ENCODE measurements around the gene AGO1. TPM values are rescaled to one million over a fixed set of nuclear protein-coding genes. Genes with fewer than 3 reads are reported as not detected.

Gene AGO1
- total and polyA plus RNA-seq, 2 of the 8 experiments (the other 6 are each of a cell fraction or from before 2014, with no cell fraction given), result 15.1 to 73.7 TPM

DNA sequence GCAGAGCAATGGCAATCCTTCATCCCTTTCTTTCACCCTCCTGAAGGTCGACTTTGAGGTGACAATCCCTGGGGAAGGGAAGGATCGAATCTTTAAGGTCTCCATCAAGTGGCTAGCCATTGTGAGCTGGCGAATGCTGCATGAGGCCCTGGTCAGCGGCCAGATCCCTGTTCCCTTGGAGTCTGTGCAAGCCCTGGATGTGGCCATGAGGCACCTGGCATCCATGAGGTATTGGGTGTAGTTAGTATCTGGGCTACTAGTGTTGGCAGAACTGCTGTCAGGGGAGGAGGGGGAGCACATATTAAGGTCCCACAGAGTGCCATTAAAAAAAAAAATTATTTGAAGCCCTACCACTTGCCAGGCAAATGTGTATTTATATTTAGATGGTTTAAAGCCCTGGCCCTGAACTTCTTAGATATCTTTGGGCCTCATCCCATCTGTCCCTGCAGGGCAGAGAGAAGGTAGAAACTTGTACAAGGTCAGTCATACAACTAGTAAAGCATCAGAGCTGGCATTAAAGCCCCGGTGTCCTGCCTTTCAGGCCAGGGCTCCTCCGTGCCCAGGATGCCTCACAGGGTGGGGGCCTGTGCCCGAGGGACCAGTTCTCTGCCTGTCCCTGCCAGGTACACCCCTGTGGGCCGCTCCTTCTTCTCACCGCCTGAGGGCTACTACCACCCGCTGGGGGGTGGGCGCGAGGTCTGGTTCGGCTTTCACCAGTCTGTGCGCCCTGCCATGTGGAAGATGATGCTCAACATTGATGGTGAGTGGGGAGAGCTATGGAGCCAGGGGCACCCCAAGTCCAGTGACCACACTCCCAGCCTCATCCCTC is 10.3 kb downstream of the AGO1 start:
- no peak overlapping the region for H3K27ac ChIP-seq (ENCODE audit: low read depth, low read length)
- CTCF ChIA-PET (ENCODE audit: partially characterized antibody), result interaction anchor here (0.7 to 1.6 kb wide), 3 partner anchors 12 to 677 kb away, joined by 3 read pairs; no protein-coding TSS in a partner anchor
- H2BK15ac ChIP-seq (ENCODE audit: low read length), result no peak overlapping the region
- no peak overlapping the region for H3K4ac ChIP-seq (replicated peaks; ENCODE audit: insufficient read length, low read depth, low read length)
- H3K56ac ChIP-seq (replicated peaks; ENCODE audit: insufficient read length, low read depth, low read length), result no peak overlapping the region
- no peak for FAIRE-seq
- no peak for DNase-seq (ENCODE audit: low read depth in 1 of 2, low spot score in 2 of 2)
- H3K23me2 ChIP-seq (ENCODE audit: low read depth, low read length), result no peaks in the 10 kb centered on the region
- no peak overlapping the region for H3K9ac ChIP-seq (replicated peaks in 1 of 4; ENCODE audit: extremely low read depth in 1 of 4, low read depth in 3 of 4, low read length in 3 of 4)
- H3K14ac ChIP-seq (ENCODE audit: insufficient read length), result no peak overlapping the region
- H3K18ac ChIP-seq (ENCODE audit: extremely low read depth, low read length), result no peak overlapping the region
- H3K9me3 ChIP-seq (ENCODE audit: insufficient read depth in 2 of 2, low read depth in 1 of 2, low read length in 1 of 2), result no peaks in the 10 kb centered on the region
- no peaks in the 10 kb centered on the region for H3K4me1 ChIP-seq (replicated peaks in 1 of 4; ENCODE audit: control insufficient read depth in 3 of 4, insufficient read depth in 4 of 4, low read length in 3 of 4)
- H2BK12ac ChIP-seq (ENCODE audit: low read depth, low read length), result no peak overlapping the region
- peaks cover 0 to 7% of the 10 kb centered on the region in 2 experiments; a peak in 1 of 4 replicates for H3K79me2 ChIP-seq (ENCODE audit: control insufficient read depth in 1 of 2, insufficient read depth in 2 of 2, low read length in 2 of 2)
- H2AFZ ChIP-seq (ENCODE audit: low read length), result no peak overlapping the region
- 91% methylated on average over 13 of the region's 14 CpGs; no CpG with 5 or more reads in 1 of the 2 experiments for WGBS, 2 experiments (ENCODE audit: extremely low coverage in 1 of 2, insufficient coverage in 1 of 2, insufficient read length in 1 of 2, insufficient replicate concordance in 2 of 2, low coverage in 1 of 2, low lambda C conversion rate in 2 of 2, missing lambda C conversion rate in 1 of 2)
- H3K4me2 ChIP-seq (ENCODE audit: insufficient read depth in 1 of 2, low read depth in 2 of 2, low read length in 2 of 2), result no peak overlapping the region
- H2BK20ac ChIP-seq (ENCODE audit: low read length), result no peak overlapping the region
- H2AK5ac ChIP-seq (ENCODE audit: low read depth, low read length), result no peak overlapping the region
- no peak overlapping the region for H3K23ac ChIP-seq (ENCODE audit: insufficient read length)
- H4K5ac ChIP-seq (ENCODE audit: insufficient read length, low read depth, low read length), result no peak overlapping the region
- peaks cover 10 to 12% of the 10 kb centered on the region in 2 experiments for H4K20me1 ChIP-seq (replicated peaks in 1 of 2; ENCODE audit: control insufficient read depth in 1 of 2, insufficient read depth in 2 of 2, low read length in 2 of 2)
- no peak overlapping the region for H2BK120ac ChIP-seq (replicated peaks; ENCODE audit: low read depth, low read length)
- H4K8ac ChIP-seq (ENCODE audit: extremely low read depth, insufficient read depth, low read length), result no peak overlapping the region; the same call in 1 of the 2 replicates
- H3K4me3 ChIP-seq (ENCODE audit: extremely low read depth in 1 of 4, insufficient read depth in 2 of 4, low read depth in 3 of 4, low read length in 4 of 4), result no peak overlapping the region
- no peak overlapping the region for H4K91ac ChIP-seq (replicated peaks; ENCODE audit: insufficient read length, low read length)
- no peaks in the 10 kb centered on the region for H3K79me1 ChIP-seq (ENCODE audit: low read depth, low read length)
- peaks cover 8 to 62% (median 37%) of the 10 kb centered on the region in 4 experiments; a peak in 7 of 8 replicates for H3K36me3 ChIP-seq (ENCODE audit: control insufficient read depth in 2 of 4, insufficient read depth in 4 of 4, low read length in 3 of 4)
- H2BK5ac ChIP-seq (ENCODE audit: low read depth, low read length), result no peak overlapping the region
- H3K27me3 ChIP-seq (replicated peaks in 1 of 4; ENCODE audit: control insufficient read depth in 3 of 4, extremely low read depth in 1 of 4, insufficient read depth in 3 of 4, low read length in 3 of 4), result no peaks in the 10 kb centered on the region
- POLR2A ChIA-PET (ENCODE audit: partially characterized antibody), result interaction anchor here (1.0 kb wide), 1 partner anchor 30 kb away, joined by 4 read pairs; no protein-coding TSS in a partner anchor
- TF ChIP-seq SIRT6 (IDR thresholded peaks at IDR 0.05; ENCODE audit: low read length) (no peak), CHD1 (IDR thresholded peaks at IDR 0.05; ENCODE audit: low read depth, low read length) (no peak), CBX8 (IDR thresholded peaks at IDR 0.05; ENCODE audit: borderline replicate concordance, low read depth, low read length) (no peak), EGR1 (IDR thresholded peaks at IDR 0.05; ENCODE audit: borderline replicate concordance, low read depth, low read length) (no peak), SP1 (IDR thresholded peaks at IDR 0.05; ENCODE audit: low read depth, low read length) (no peak), BACH1 (IDR thresholded peaks at IDR 0.05; ENCODE audit: low read length) (no peak), ZNF274 (IDR thresholded peaks at IDR 0.05; ENCODE audit: borderline replicate concordance, extremely low read depth, low read length) (no peak), SIN3A (conservative IDR thresholded peaks at IDR 0.05 in 1 of 2, IDR thresholded peaks at IDR 0.05 in 1 of 2; ENCODE audit: low read depth in 1 of 2, low read length in 2 of 2) (no peak), NANOG (IDR thresholded peaks at IDR 0.05; ENCODE audit: insufficient read depth, low read depth, low read length, poor library complexity, severe bottlenecking) (no peak), FOSL1 (IDR thresholded peaks at IDR 0.05; ENCODE audit: insufficient read depth, low read depth, low read length) (no peak)
